ENCODE data around the gene MACROD2.

MACROD2 gene

GRCh38 chr20:14189794-14190402, 194.6 kb downstream of the MACROD2 start:
- ChIA-PET CTCF (interaction anchor here (0.9 to 1.2 kb wide), 2 partner anchors 14 to 15 kb away, joined by 3 to 4 read pairs; no protein-coding TSS in a partner anchor), POLR2A (no interaction called here)
- DNase-seq (ENCODE audit: extremely low spot score): no peak
- no peak for TF ChIP-seq CTCF (IDR thresholded peaks at IDR 0.05; ENCODE audit: control extremely low read depth, extremely low read depth, low read depth, missing control alignments)

GRCh38 chr20:14191559-14191958, 196.2 kb downstream of the MACROD2 start:
- CTCF ChIA-PET: interaction anchor here (0.9 to 1.0 kb wide), 2 partner anchors 9 to 22 kb away, joined by 3 read pairs; no protein-coding TSS in a partner anchor
- POLR2A ChIA-PET: no interaction called here
- TF ChIP-seq CTCF (IDR thresholded peaks at IDR 0.05; ENCODE audit: control extremely low read depth, extremely low read depth, low read depth, missing control alignments): no peak

GRCh38 chr20:14193443-14193842, 198.1 kb downstream of the MACROD2 start:
- CTCF ChIA-PET: no interaction called here
- POLR2A ChIA-PET: no interaction called here
- DNase-seq (ENCODE audit: extremely low spot score): no peak
- TF ChIP-seq CTCF (IDR thresholded peaks at IDR 0.05; ENCODE audit: control extremely low read depth, extremely low read depth, low read depth, missing control alignments): no peak

More at GRCh38 chr20:14191559-14191958, 196.2 kb downstream of the MACROD2 start:
- DNase-seq (ENCODE audit: extremely low spot score): no peak

- ChIA-PET CTCF (no interaction called here), POLR2A (no interaction called here)
- no peak for TF ChIP-seq CTCF (IDR thresholded peaks at IDR 0.05; ENCODE audit: control extremely low read depth, extremely low read depth, low read depth, missing control alignments)
- no peak for DNase-seq (ENCODE audit: extremely low spot score)
These were observed 198.6 kb downstream of the MACROD2 start for GRCh38 chr20:14193885-14194284.

- CTCF ChIA-PET: interaction anchor here (1.8 kb wide), 1 partner anchor 14 kb away, joined by 4 read pairs; no protein-coding TSS in a partner anchor
- POLR2A ChIA-PET: no interaction called here
- DNase-seq (ENCODE audit: extremely low spot score): no peak
- no peak for TF ChIP-seq CTCF (IDR thresholded peaks at IDR 0.05; ENCODE audit: control extremely low read depth, extremely low read depth, low read depth, missing control alignments)
These were observed 201.8 kb downstream of the MACROD2 start for GRCh38 chr20:14197097-14197496.

GRCh38 chr20:14198416-14198815, 203.1 kb downstream of the MACROD2 start:
- POLR2A ChIA-PET: no interaction called here
- no peak for TF ChIP-seq CTCF (IDR thresholded peaks at IDR 0.05; ENCODE audit: control extremely low read depth, extremely low read depth, low read depth, missing control alignments)
- CTCF ChIA-PET: no interaction called here
- no peak for DNase-seq (ENCODE audit: extremely low spot score)
